ENCODE data around the gene RGS3. TPM values are rescaled to one million over a fixed set of nuclear protein-coding genes. Genes with fewer than 3 reads are reported as not detected.

The RGS3 gene
- polyA plus RNA-seq, 2 of the 4 experiments (the other 2 are of a cell fraction), result 19.6 to 22.9 TPM

GRCh38 chr9:113622600-113623400 is 159.3 kb downstream of the RGS3 start:
- ChIA-PET POLR2A (interaction anchor here (0.8 kb wide), 1 partner anchor 20 kb away, joined by 7 read pairs; no protein-coding TSS in a partner anchor), CTCF (interaction anchor here (1.0 to 10.9 kb wide), 7 partner anchors 10 to 177 kb away, joined by 3 to 120 read pairs (median 6); no protein-coding TSS in a partner anchor)
- DNase-seq (ENCODE audit: low read depth in 1 of 2, low spot score in 1 of 2) (peak; percentile 60 to 74), FAIRE-seq (no peak), ATAC-seq (peak; percentile 80 to 82)
- Histone ChIP-seq H3K4me2 (peak overlapping the region; percentile 41), H3K4me1 (peaks cover 43% of the 10 kb centered on the region), H3K4me3 (no peak overlapping the region), H3K27ac (peak overlapping the region; percentile 30 to 77; a peak in 5 of 6 replicates), H3K9me3 (no peaks in the 10 kb centered on the region)
- WGBS (ENCODE audit: missing lambda C conversion rate), result 42% methylated on average over 5 of the region's 8 CpGs
- TF ChIP-seq USF2 (IDR thresholded peaks at IDR 0.05) (peak; percentile 53; the same call in 1 of the 2 replicates), EHMT2 (IDR thresholded peaks at IDR 0.05; ENCODE audit: low read depth) (no peak), SREBF2 (IDR thresholded peaks at IDR 0.05) (no peak), FOSL2 (IDR thresholded peaks at IDR 0.05) (no peak), FOSL2 (CRISPR knock-in tag; IDR thresholded peaks at IDR 0.05) (peak; percentile 51), SMC3 (IDR thresholded peaks at IDR 0.05) (no peak)

DNA sequence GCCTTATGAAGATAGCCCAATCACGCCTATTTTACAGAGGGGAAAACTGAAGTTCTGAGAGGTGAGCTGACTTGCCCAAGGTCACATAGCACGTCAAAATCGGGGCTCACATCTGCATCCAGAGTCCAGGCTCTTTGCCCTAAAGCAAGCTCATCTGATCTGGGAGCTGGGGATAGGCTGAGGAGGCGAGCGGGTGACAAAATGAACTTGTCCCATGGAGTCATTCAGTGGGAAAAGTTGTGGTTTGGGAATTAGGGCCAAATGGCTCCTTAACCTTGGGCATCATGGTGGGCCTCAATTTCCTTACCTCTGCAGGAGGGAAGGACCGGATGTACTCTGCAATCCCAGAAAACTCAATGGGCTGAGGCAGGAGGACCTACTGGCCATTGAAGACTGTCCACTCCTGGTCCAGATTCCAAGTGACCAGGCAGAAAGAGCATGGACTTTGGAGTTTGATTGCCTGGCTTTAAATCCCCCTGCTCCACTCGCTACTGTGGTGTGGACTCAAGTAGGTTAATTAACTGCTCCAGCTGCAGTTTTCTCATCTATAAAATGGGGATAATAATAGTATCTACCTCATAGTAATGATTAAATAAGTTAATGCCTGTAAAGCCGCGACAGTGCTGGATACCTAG is 160.4 kb downstream of the RGS3 start:
- ChIA-PET POLR2A (no interaction called here), CTCF (interaction anchor here (1.4 to 10.9 kb wide), 4 partner anchors 11 to 178 kb away, joined by 3 to 120 read pairs (median 16); no protein-coding TSS in a partner anchor)
- DNase-seq (ENCODE audit: low read depth in 1 of 2, low spot score in 1 of 2) (no peak), ATAC-seq (no peak), FAIRE-seq (no peak)
- Histone ChIP-seq H3K9me3 (no peaks in the 10 kb centered on the region), H3K4me2 (no peak overlapping the region), H3K27ac (peak overlapping the region in 1 of 2 experiments; percentile 77; a peak in 3 of 6 replicates), H3K4me1 (peaks cover 43% of the 10 kb centered on the region), H3K4me3 (no peak overlapping the region)
- 86% methylated on average over 9 of the region's 9 CpGs for WGBS (ENCODE audit: missing lambda C conversion rate)
- TF ChIP-seq, protein P1, sequence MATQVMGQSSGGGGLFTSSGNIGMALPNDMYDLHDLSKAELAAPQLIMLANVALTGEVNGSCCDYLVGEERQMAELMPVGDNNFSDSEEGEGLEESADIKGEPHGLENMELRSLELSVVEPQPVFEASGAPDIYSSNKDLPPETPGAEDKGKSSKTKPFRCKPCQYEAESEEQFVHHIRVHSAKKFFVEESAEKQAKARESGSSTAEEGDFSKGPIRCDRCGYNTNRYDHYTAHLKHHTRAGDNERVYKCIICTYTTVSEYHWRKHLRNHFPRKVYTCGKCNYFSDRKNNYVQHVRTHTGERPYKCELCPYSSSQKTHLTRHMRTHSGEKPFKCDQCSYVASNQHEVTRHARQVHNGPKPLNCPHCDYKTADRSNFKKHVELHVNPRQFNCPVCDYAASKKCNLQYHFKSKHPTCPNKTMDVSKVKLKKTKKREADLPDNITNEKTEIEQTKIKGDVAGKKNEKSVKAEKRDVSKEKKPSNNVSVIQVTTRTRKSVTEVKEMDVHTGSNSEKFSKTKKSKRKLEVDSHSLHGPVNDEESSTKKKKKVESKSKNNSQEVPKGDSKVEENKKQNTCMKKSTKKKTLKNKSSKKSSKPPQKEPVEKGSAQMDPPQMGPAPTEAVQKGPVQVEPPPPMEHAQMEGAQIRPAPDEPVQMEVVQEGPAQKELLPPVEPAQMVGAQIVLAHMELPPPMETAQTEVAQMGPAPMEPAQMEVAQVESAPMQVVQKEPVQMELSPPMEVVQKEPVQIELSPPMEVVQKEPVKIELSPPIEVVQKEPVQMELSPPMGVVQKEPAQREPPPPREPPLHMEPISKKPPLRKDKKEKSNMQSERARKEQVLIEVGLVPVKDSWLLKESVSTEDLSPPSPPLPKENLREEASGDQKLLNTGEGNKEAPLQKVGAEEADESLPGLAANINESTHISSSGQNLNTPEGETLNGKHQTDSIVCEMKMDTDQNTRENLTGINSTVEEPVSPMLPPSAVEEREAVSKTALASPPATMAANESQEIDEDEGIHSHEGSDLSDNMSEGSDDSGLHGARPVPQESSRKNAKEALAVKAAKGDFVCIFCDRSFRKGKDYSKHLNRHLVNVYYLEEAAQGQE (IDR thresholded peaks at IDR 0.05), result no peak
- no peak for TF ChIP-seq TFCP2L1 (CRISPR knock-in tag; IDR thresholded peaks at IDR 0.05)
- no peak for TF ChIP-seq SREBF2 (IDR thresholded peaks at IDR 0.05)
- TF ChIP-seq MAX (IDR thresholded peaks at IDR 0.05), result no peak
- no peak for TF ChIP-seq RAD21 (conservative IDR thresholded peaks at IDR 0.05 in 1 of 2, IDR thresholded peaks at IDR 0.05 in 1 of 2)
- no peak for TF ChIP-seq EHF (CRISPR knock-in tag; IDR thresholded peaks at IDR 0.05)
- no peak for TF ChIP-seq NPAS2 (CRISPR knock-in tag; IDR thresholded peaks at IDR 0.05; ENCODE audit: borderline replicate concordance)
- no peak for TF ChIP-seq FOSL2 (IDR thresholded peaks at IDR 0.05)
- TF ChIP-seq FOSL2 (CRISPR knock-in tag; IDR thresholded peaks at IDR 0.05), result no peak
- TF ChIP-seq ATOH8 (CRISPR knock-in tag; IDR thresholded peaks at IDR 0.05; ENCODE audit: low read depth), result no peak
- no peak for TF ChIP-seq USF2 (IDR thresholded peaks at IDR 0.05)
- no peak for TF ChIP-seq TP53 (CRISPR knock-in tag; IDR thresholded peaks at IDR 0.05)
- TF ChIP-seq, protein P2, sequence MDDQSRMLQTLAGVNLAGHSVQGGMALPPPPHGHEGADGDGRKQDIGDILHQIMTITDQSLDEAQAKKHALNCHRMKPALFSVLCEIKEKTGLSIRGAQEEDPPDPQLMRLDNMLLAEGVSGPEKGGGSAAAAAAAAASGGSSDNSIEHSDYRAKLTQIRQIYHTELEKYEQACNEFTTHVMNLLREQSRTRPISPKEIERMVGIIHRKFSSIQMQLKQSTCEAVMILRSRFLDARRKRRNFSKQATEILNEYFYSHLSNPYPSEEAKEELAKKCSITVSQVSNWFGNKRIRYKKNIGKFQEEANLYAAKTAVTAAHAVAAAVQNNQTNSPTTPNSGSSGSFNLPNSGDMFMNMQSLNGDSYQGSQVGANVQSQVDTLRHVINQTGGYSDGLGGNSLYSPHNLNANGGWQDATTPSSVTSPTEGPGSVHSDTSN (IDR thresholded peaks at IDR 0.05), result no peak
- TF ChIP-seq CHD4 (IDR thresholded peaks at IDR 0.05; ENCODE audit: borderline replicate concordance), result no peak

Measured in A549 (cell line).